ENCODE data around the gene INHBC.

DNA sequence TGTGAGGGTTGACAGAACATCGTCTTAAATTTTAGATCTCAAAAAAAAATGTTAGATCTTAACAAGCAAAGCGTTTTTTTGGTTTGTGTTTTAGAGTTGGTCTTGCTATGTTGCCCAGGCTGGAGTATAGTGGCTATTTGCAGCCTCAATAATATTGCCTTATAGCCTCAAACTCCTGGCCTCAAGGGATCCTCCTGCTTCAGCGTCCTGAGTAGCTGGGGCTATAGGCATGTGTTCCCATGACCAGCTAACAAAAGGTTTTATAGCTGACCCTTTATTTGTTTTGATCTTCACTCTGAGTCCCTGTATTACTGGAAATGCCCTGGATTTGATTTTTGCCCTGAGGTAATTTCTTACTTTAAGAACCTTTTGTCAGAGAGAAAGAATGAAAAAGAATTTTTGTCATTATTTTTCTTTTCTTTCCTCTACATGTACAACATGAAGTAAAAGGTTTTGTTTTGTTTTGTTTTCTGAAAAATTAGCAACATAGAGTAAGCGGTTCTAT is 5.2 kb downstream of the INHBC start:
- TF ChIP-seq, protein P1, sequence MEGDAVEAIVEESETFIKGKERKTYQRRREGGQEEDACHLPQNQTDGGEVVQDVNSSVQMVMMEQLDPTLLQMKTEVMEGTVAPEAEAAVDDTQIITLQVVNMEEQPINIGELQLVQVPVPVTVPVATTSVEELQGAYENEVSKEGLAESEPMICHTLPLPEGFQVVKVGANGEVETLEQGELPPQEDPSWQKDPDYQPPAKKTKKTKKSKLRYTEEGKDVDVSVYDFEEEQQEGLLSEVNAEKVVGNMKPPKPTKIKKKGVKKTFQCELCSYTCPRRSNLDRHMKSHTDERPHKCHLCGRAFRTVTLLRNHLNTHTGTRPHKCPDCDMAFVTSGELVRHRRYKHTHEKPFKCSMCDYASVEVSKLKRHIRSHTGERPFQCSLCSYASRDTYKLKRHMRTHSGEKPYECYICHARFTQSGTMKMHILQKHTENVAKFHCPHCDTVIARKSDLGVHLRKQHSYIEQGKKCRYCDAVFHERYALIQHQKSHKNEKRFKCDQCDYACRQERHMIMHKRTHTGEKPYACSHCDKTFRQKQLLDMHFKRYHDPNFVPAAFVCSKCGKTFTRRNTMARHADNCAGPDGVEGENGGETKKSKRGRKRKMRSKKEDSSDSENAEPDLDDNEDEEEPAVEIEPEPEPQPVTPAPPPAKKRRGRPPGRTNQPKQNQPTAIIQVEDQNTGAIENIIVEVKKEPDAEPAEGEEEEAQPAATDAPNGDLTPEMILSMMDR (IDR thresholded peaks at IDR 0.05) = no peak
- TF ChIP-seq ZFX (IDR thresholded peaks at IDR 0.05; ENCODE audit: borderline replicate concordance) = no peak

Data from 22Rv1 (cell line).